GM12891 (cell line): ENCODE measurements around the gene C5orf52.

Experiments
- PAX5 ChIP-seq: IDR thresholded peaks from 2 replicates; pipeline ENCODE4 v1.6.1; 2011; ENCODE audit warnings: low read length, moderate library complexity, mild to moderate bottlenecking; ENCODE audit not compliant: insufficient read depth, severe bottlenecking
- POLR2A ChIP-seq: IDR thresholded peaks from 2 replicates; pipeline ENCODE4 v1.6.1; 2011; ENCODE audit warnings: low read depth, low read length, control low read depth
- POLR2AphosphoS5 ChIP-seq: IDR thresholded peaks from 2 replicates; pipeline ENCODE4 v1.6.1; 2011; ENCODE audit warnings: low read depth, low read length, control low read depth
- SPI1 ChIP-seq: IDR thresholded peaks from 2 replicates; pipeline ENCODE4 v1.6.1; 2011; ENCODE audit warnings: low read depth, low read length, control low read depth
- TAF1 ChIP-seq: IDR thresholded peaks from 2 replicates; pipeline ENCODE4 v1.6.1; 2011; ENCODE audit warnings: low read depth, low read length, control low read depth

DNA sequence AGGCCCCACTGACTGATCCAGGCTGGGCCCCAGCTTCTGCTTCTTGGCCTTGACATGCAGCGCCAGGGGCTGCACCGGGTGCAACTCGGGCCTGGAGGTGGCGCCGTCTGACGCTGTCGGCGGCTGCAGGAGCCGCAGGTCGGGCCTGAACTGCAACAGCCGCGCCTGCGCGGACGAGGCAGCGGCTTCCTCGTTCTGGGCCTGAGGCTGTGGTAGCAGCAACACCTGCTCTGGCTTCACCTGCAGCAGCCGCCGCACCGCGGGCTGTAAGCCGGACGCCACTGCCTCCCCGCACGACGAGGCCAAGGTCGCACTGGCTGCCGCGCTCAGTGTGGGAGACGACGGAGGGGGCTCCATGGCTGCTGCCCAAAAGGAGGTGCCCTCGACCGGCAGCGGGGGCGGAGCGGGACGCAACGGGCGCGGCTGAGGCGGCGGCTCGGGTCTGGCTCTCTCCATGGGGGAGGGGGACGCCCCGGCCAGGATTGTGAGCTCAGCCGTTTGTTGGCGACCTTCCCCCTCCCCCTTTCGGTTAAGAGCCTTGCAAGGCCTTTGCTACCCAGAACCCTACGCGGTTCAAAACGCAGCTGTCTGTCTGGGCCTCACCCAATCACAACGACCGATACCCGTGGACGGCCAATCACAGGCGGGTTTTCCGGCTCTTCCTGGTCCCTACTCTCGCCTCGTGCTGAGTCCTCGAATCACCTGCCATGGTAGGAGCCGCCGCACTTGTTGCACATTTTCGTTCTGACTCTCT lies 19.5 kb upstream of the C5orf52 start:
- TF ChIP-seq POLR2A, result no peak
- no peak for TF ChIP-seq POLR2AphosphoS5
- TF ChIP-seq TAF1, result no peak
- 0 out of 2 replicates have a peak, but pooled peaks have one; percentile 8 for TF ChIP-seq SPI1
- no peak for TF ChIP-seq PAX5
